Trophoblast cell (in vitro differentiated cells and primary cell): ENCODE measurements around the gene SPIRE1.
"Not testable (repeated sequence)": the region's sequence is repeated elsewhere in the genome, so short reads cannot be mapped to it uniquely, and the experiment has no call there.

Experiments
- DNase-seq, 2 donors: peaks; one replicate each; pipeline ENCODE4 v3.0.0-alpha.2; 2016
- H2AFZ ChIP-seq: 2 replicates; pipeline ENCODE4 v1.6.1; 2013; ENCODE audit warnings: low read length, moderate library complexity, mild to moderate bottlenecking; ENCODE audit not compliant: insufficient read depth, poor library complexity
- H2AK5ac ChIP-seq: 2 replicates; pipeline ENCODE4 v1.6.1; 2013; ENCODE audit warnings: mild to moderate bottlenecking, low read length
- H2BK120ac ChIP-seq: 2 replicates; pipeline ENCODE4 v1.6.1; 2013; ENCODE audit warnings: low read length, mild to moderate bottlenecking, moderate library complexity; ENCODE audit not compliant: insufficient read depth, poor library complexity
- H2BK12ac ChIP-seq: 2 replicates; pipeline ENCODE4 v1.6.1; 2013; ENCODE audit warnings: mild to moderate bottlenecking, low read length, moderate library complexity
- H2BK5ac ChIP-seq: 2 replicates; pipeline ENCODE4 v1.6.1; 2013; ENCODE audit warnings: low read length, low read depth, moderate library complexity, mild to moderate bottlenecking; ENCODE audit not compliant: poor library complexity
- H3K14ac ChIP-seq: 2 replicates; pipeline ENCODE4 v1.6.1; 2013; ENCODE audit warnings: mild to moderate bottlenecking, low read length
- H3K18ac ChIP-seq: 2 replicates; pipeline ENCODE4 v1.6.1; 2013; ENCODE audit warnings: mild to moderate bottlenecking, low read length
- H3K23ac ChIP-seq: 2 replicates; pipeline ENCODE4 v1.6.1; 2013; ENCODE audit warnings: low read length
- H3K27ac ChIP-seq: 2 replicates; pipeline ENCODE4 v1.5.1; 2013; ENCODE audit warnings: low read depth, mild to moderate bottlenecking, inconsistent platforms, low read length, moderate library complexity
- H3K27me3 ChIP-seq: 2 replicates; pipeline ENCODE4 v1.6.1; 2013; ENCODE audit warnings: inconsistent platforms, mild to moderate bottlenecking, low read length, moderate library complexity; ENCODE audit not compliant: insufficient read depth
- H3K36me3 ChIP-seq, 2 experiments: 1 replicate in 1 of 2; 2 replicates in 1 of 2; pipeline ENCODE4 v1.6.1; 2013; ENCODE audit warnings: low read length in 2 of 2, mild to moderate bottlenecking in 2 of 2, moderate library complexity in 1 of 2; ENCODE audit not compliant: insufficient read depth in 2 of 2, control insufficient read depth in 1 of 2
- H3K4ac ChIP-seq: 2 replicates; pipeline ENCODE4 v1.6.1; 2013; ENCODE audit warnings: low read depth, mild to moderate bottlenecking, low read length, moderate library complexity
- H3K4me1 ChIP-seq, 2 experiments: 1 replicate in 1 of 2; 2 replicates in 1 of 2; pipeline ENCODE4 v1.6.1; 2013; ENCODE audit warnings: low read length in 2 of 2, mild to moderate bottlenecking in 2 of 2, moderate library complexity in 1 of 2; ENCODE audit not compliant: insufficient read depth in 2 of 2, control insufficient read depth in 1 of 2
- H3K4me2 ChIP-seq: 2 replicates; pipeline ENCODE4 v1.6.1; 2013; ENCODE audit warnings: inconsistent platforms, mild to moderate bottlenecking, low read length, moderate library complexity
- H3K4me3 ChIP-seq: 2 replicates; pipeline ENCODE4 v1.5.1; 2013; ENCODE audit warnings: mild to moderate bottlenecking, low read depth, low read length, inconsistent platforms
- H3K79me1 ChIP-seq: one replicate; pipeline ENCODE4 v1.6.1; 2013; ENCODE audit warnings: low read length
- H3K79me2 ChIP-seq: 2 replicates; pipeline ENCODE4 v1.6.1; 2013; ENCODE audit warnings: low read length, mild to moderate bottlenecking; ENCODE audit not compliant: control insufficient read depth, insufficient read depth, poor library complexity
- H3K9ac ChIP-seq: 2 replicates; pipeline ENCODE4 v1.6.1; 2013; ENCODE audit warnings: mild to moderate bottlenecking, low read length
- H3K9me3 ChIP-seq: 2 replicates; pipeline ENCODE4 v1.6.1; 2013; ENCODE audit warnings: low read depth, mild to moderate bottlenecking, control low read depth, inconsistent platforms, low read length; ENCODE audit not compliant: insufficient read depth
- H4K12ac ChIP-seq: 2 replicates; pipeline ENCODE4 v1.6.1; 2013; ENCODE audit warnings: low read depth, mild to moderate bottlenecking, low read length, moderate library complexity
- H4K8ac ChIP-seq: 2 replicates; pipeline ENCODE4 v1.6.1; 2013; ENCODE audit warnings: low read depth, mild to moderate bottlenecking, low read length, moderate library complexity
- H4K91ac ChIP-seq: one replicate; pipeline ENCODE4 v1.6.1; 2013; ENCODE audit warnings: low read depth, mild to moderate bottlenecking, low read length, moderate library complexity
- WGBS: extraction: QIAGEN DNeasy Blood & Tissue Kit; methylation state at CpG from one replicate; pipeline ENCODE4 v1.1.7; 2013; ENCODE audit warnings: missing lambda C conversion rate; ENCODE audit not compliant: insufficient read length, insufficient coverage; ENCODE audit errors: extremely low coverage; 5-methylcytosine and 5-hydroxymethylcytosine counted together

SPIRE1 gene

DNA sequence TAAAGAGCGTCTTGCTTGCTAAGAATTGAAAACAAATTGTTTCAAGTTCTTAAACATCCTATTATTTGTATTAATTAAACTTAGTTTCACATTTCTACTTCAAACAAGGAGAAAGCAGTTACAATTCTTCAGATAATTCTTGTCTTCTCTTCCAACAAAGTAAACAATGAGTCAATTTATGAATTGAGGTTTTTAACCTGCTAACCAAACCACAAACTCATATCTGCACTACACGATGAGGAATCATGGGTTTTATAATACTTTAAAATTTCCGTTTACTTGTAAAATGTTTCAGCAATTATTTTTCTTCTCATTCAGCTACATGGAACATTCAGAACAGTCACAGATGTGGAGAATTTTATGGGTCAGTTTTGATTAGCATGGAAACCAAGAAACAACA is 114.2 kb downstream of the SPIRE1 start:
- no peak overlapping the region for H3K4me2 ChIP-seq
- H4K8ac ChIP-seq, result no peak overlapping the region
- no peak overlapping the region for H2AK5ac ChIP-seq
- H2BK120ac ChIP-seq, result no peak overlapping the region
- H4K12ac ChIP-seq, result no peak overlapping the region
- no peak overlapping the region for H4K91ac ChIP-seq
- H3K36me3 ChIP-seq, result no peaks in the 10 kb centered on the region
- H2BK5ac ChIP-seq, result no peak overlapping the region
- H3K27ac ChIP-seq, result no peak overlapping the region
- no peak for DNase-seq
- no peak overlapping the region for H3K4me3 ChIP-seq
- H3K18ac ChIP-seq, result no peak overlapping the region
- H3K9me3 ChIP-seq, result no peaks in the 10 kb centered on the region
- no peaks in the 10 kb centered on the region for H3K4me1 ChIP-seq
- H3K27me3 ChIP-seq, result no peaks in the 10 kb centered on the region
- no peak overlapping the region for H2AFZ ChIP-seq
- no peaks in the 10 kb centered on the region for H3K79me1 ChIP-seq
- no peak overlapping the region for H3K9ac ChIP-seq
- H3K4ac ChIP-seq, result no peak overlapping the region
- no peak overlapping the region for H3K23ac ChIP-seq
- H2BK12ac ChIP-seq, result no peak overlapping the region
- no CpG with 5 or more reads among the region's 3 CpGs for WGBS
- H3K79me2 ChIP-seq, result no peaks in the 10 kb centered on the region
- no peak overlapping the region for H3K14ac ChIP-seq

DNA sequence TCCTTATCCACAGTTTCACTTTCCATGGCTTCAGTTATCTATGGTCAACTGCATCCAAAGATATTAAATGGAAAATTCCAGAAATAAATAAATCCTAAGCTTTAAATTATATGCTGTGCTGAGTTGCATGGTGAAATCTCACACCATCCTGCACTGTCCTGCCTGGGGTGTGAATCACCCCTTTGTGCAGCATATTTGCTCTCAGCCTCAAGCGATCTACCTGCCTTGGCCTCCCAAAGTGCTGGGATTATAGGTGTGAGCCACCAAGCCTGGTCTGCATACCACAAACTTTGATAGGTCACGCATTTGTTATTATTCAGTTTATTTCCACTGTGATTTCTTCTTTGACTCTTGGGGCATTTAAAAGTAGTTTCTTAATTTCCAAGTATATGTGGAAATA is 117.2 kb downstream of the SPIRE1 start:
- no peak for DNase-seq
- no CpG with 5 or more reads among the region's 2 CpGs for WGBS
- Histone ChIP-seq H2AK5ac (no peak overlapping the region), H3K79me1 (no peaks in the 10 kb centered on the region), H3K27ac (no peak overlapping the region), H2BK120ac (no peak overlapping the region), H3K36me3 (no peaks in the 10 kb centered on the region), H3K4me3 (no peak overlapping the region), H3K18ac (no peak overlapping the region), H2AFZ (no peak overlapping the region), H3K23ac (no peak overlapping the region), H3K9me3 (no peaks in the 10 kb centered on the region), H2BK5ac (no peak overlapping the region), H2BK12ac (no peak overlapping the region), H4K8ac (no peak overlapping the region), H3K9ac (no peak overlapping the region), H3K4me1 (no peaks in the 10 kb centered on the region), H3K4me2 (no peak overlapping the region), H3K79me2 (no peaks in the 10 kb centered on the region), H4K91ac (no peak overlapping the region), H3K27me3 (no peaks in the 10 kb centered on the region), H3K4ac (no peak overlapping the region), H3K14ac (no peak overlapping the region), H4K12ac (no peak overlapping the region)

DNA sequence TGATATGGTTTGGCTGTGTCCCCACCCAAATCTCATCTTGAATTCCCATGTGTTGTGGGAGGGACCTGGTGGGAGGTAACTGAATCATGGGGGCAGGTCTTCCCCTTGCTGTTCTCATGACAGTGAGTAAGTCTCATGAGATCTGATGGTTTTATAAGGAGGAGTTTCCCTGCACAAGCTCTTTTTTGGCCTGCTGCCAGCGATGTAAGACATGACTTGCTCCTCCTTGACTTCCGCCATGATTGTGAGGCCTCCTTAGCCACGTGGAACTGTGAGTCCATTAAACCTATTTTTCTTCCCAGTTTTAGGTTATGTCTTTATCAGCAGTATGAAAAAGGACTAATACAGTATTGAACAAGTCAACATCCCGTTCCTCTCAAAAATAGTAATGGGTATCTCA is 118.7 kb downstream of the SPIRE1 start:
- no CpG with 5 or more reads among the region's 4 CpGs for WGBS
- H3K4ac ChIP-seq, H2AFZ ChIP-seq, H3K79me1 ChIP-seq, H3K18ac ChIP-seq, H4K12ac ChIP-seq, DNase-seq, H2BK120ac ChIP-seq, H3K36me3 ChIP-seq, H3K9me3 ChIP-seq, H3K4me2 ChIP-seq, H3K23ac ChIP-seq, H4K91ac ChIP-seq, H3K4me1 ChIP-seq, H3K27me3 ChIP-seq, H4K8ac ChIP-seq, H3K27ac ChIP-seq, H3K4me3 ChIP-seq, H3K14ac ChIP-seq, H2BK12ac ChIP-seq, H3K9ac ChIP-seq, H2BK5ac ChIP-seq, H2AK5ac ChIP-seq, H3K79me2 ChIP-seq: not testable (repeated sequence)

DNA sequence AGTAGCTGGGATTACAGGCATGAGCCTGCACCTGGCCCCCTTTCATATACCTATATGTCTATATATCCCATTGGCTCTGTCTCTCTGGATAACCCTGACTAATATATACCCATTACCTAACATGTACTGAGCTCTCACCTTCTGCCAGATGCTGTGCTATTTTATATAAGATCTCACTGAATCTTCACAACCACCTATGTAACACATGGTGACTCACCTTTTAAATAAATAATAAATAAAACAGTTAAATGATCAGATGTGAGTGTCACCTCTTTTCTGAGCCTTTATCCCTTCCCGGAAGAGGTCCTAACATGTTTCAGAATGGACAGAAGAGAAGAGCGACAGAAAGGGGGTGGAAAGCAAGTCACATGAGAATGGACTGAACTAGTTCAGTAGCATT is 123.1 kb downstream of the SPIRE1 start:
- DNase-seq, result no peak
- no peak overlapping the region for H3K23ac ChIP-seq
- no CpG with 5 or more reads among the region's 2 CpGs for WGBS

More for the DNA sequence above, 123.1 kb downstream of the SPIRE1 start:
- H3K18ac ChIP-seq, result no peak overlapping the region
- no peaks in the 10 kb centered on the region for H3K27me3 ChIP-seq
- H3K14ac ChIP-seq, result no peak overlapping the region
- no peak overlapping the region for H2BK5ac ChIP-seq
- H4K91ac ChIP-seq, result no peak overlapping the region
- H3K4me1 ChIP-seq, result no peaks in the 10 kb centered on the region
- no peak overlapping the region for H3K27ac ChIP-seq
- no peaks in the 10 kb centered on the region for H3K79me2 ChIP-seq
- H3K79me1 ChIP-seq, result no peaks in the 10 kb centered on the region
- H3K9me3 ChIP-seq, result no peaks in the 10 kb centered on the region
- H3K4me3 ChIP-seq, result no peak overlapping the region
- no peak overlapping the region for H4K12ac ChIP-seq
- no peak overlapping the region for H3K9ac ChIP-seq
- H3K36me3 ChIP-seq, result no peaks in the 10 kb centered on the region
- no peak overlapping the region for H2BK120ac ChIP-seq
- H3K4me2 ChIP-seq, result no peak overlapping the region
- H4K8ac ChIP-seq, result no peak overlapping the region
- no peak overlapping the region for H2BK12ac ChIP-seq
- no peak overlapping the region for H3K4ac ChIP-seq
- no peak overlapping the region for H2AFZ ChIP-seq
- no peak overlapping the region for H2AK5ac ChIP-seq
